Measurements from ENCODE around the gene ATL1. TPM values are rescaled to one million over a fixed set of nuclear protein-coding genes. Genes with fewer than 3 reads are reported as not detected.

The ATL1 gene
- total RNA-seq, 1 donor from 2014 or later = 5.2 TPM

GRCh38 chr14:50670866-50671256 is 110.9 kb downstream of the ATL1 start:
- Histone ChIP-seq H3K9me3 (ENCODE audit: control insufficient read depth in 3 of 3, low read length in 3 of 3) (no peaks in the 10 kb centered on the region), H3K27ac (ENCODE audit: low read depth, low read length) (no peak overlapping the region), H3K4me1 (ENCODE audit: control insufficient read depth in 3 of 3, insufficient read depth in 3 of 3, low read length in 3 of 3) (peaks cover 2 to 8% (median 8%) of the 10 kb centered on the region in 3 donors), H3K9ac (ENCODE audit: low read depth in 1 of 3, low read length in 3 of 3) (no peak overlapping the region), H3K27me3 (ENCODE audit: control insufficient read depth in 3 of 3, insufficient read depth in 3 of 3, low read length in 3 of 3) (no peaks in the 10 kb centered on the region), H3K36me3 (ENCODE audit: control insufficient read depth in 3 of 3, insufficient read depth in 3 of 3, low read length in 3 of 3) (no peaks in the 10 kb centered on the region), H3K4me3 (ENCODE audit: low read length in 3 of 3) (no peak overlapping the region)

GRCh38 chr14:50675597-50675996 is 115.7 kb downstream of the ATL1 start:
- H3K27me3 ChIP-seq (ENCODE audit: control insufficient read depth in 3 of 3, insufficient read depth in 3 of 3, low read length in 3 of 3) = no peaks in the 10 kb centered on the region
- no peaks in the 10 kb centered on the region for H3K36me3 ChIP-seq (ENCODE audit: control insufficient read depth in 3 of 3, insufficient read depth in 3 of 3, low read length in 3 of 3)
- no peaks in the 10 kb centered on the region for H3K9me3 ChIP-seq (ENCODE audit: control insufficient read depth in 3 of 3, low read length in 3 of 3)
- no peak overlapping the region for H3K27ac ChIP-seq (ENCODE audit: low read depth, low read length)
- no peak overlapping the region for H3K4me3 ChIP-seq (ENCODE audit: low read length in 3 of 3)
- H3K9ac ChIP-seq (ENCODE audit: low read depth in 1 of 3, low read length in 3 of 3) = no peak overlapping the region
- peaks cover 0 to 3% (median 0%) of the 10 kb centered on the region in 3 donors for H3K4me1 ChIP-seq (ENCODE audit: control insufficient read depth in 3 of 3, insufficient read depth in 3 of 3, low read length in 3 of 3)

GRCh38 chr14:50676814-50677516 is 117.0 kb downstream of the ATL1 start:
- Histone ChIP-seq H3K9ac (ENCODE audit: low read depth in 1 of 3, low read length in 3 of 3) (no peak overlapping the region), H3K27me3 (ENCODE audit: control insufficient read depth in 3 of 3, insufficient read depth in 3 of 3, low read length in 3 of 3) (no peaks in the 10 kb centered on the region), H3K27ac (ENCODE audit: low read depth, low read length) (peak overlapping the region; percentile 47), H3K4me1 (ENCODE audit: control insufficient read depth in 3 of 3, insufficient read depth in 3 of 3, low read length in 3 of 3) (peaks cover 0 to 3% (median 0%) of the 10 kb centered on the region in 3 donors), H3K4me3 (ENCODE audit: low read length in 3 of 3) (no peak overlapping the region), H3K9me3 (ENCODE audit: control insufficient read depth in 3 of 3, low read length in 3 of 3) (no peaks in the 10 kb centered on the region), H3K36me3 (ENCODE audit: control insufficient read depth in 3 of 3, insufficient read depth in 3 of 3, low read length in 3 of 3) (no peaks in the 10 kb centered on the region)

DNA sequence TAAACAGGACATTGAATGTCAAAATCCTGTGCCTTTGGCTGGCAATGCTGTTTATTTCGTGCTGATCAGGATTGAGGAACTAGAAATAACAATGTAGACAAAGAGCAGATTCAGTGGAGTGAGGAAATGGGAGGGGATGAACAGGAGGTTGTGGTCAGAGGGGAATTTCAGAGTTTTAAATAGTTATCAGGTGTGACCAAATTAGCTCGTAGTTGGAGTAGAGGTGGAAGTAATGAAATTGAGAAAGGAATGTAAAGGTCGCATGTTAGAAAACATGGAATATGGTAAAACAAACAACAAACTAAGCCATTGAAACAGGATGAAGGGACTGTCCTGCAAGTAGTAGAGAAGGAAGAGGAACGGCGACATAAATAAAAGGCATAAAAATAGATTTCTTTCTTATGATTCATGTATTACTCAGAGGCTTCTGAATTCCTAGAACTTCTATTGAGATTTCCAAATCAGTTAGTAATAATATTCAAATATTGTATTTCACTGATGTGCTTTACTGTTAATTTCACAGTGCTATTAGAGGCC is 117.7 kb downstream of the ATL1 start:
- no peak overlapping the region for H3K9ac ChIP-seq (ENCODE audit: low read depth in 1 of 3, low read length in 3 of 3)
- peaks cover 0 to 3% (median 0%) of the 10 kb centered on the region in 3 donors for H3K4me1 ChIP-seq (ENCODE audit: control insufficient read depth in 3 of 3, insufficient read depth in 3 of 3, low read length in 3 of 3)
- no peak overlapping the region for H3K4me3 ChIP-seq (ENCODE audit: low read length in 3 of 3)
- no peaks in the 10 kb centered on the region for H3K36me3 ChIP-seq (ENCODE audit: control insufficient read depth in 3 of 3, insufficient read depth in 3 of 3, low read length in 3 of 3)
- H3K27ac ChIP-seq (ENCODE audit: low read depth, low read length) = peak overlapping the region; percentile 47
- no peaks in the 10 kb centered on the region for H3K27me3 ChIP-seq (ENCODE audit: control insufficient read depth in 3 of 3, insufficient read depth in 3 of 3, low read length in 3 of 3)
- H3K9me3 ChIP-seq (ENCODE audit: control insufficient read depth in 3 of 3, low read length in 3 of 3) = no peaks in the 10 kb centered on the region

DNA sequence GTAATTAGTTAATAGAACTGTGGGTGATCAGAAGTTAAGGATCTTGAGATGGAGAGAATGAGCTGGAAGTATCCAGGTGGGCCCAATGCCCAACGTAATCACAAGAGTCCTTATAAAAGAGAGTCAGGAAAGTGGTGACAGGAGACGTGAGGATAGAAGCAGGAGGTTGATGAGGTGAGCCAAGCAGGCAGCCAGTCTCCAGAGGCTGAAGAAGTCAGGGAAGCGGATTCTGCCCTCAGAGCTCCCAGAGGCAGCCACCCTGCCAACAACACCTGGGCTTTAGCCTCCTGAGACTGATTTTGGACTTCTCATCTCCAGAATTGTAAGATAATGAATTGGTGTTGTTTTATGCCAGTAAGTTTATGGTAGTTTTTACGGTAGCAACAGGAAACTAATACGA is 118.2 kb downstream of the ATL1 start:
- H3K27me3 ChIP-seq (ENCODE audit: control insufficient read depth in 3 of 3, insufficient read depth in 3 of 3, low read length in 3 of 3) = no peaks in the 10 kb centered on the region
- H3K27ac ChIP-seq (ENCODE audit: low read depth, low read length) = no peak overlapping the region
- no peak overlapping the region for H3K9ac ChIP-seq (ENCODE audit: low read depth in 1 of 3, low read length in 3 of 3)
- no peak overlapping the region for H3K4me3 ChIP-seq (ENCODE audit: low read length in 3 of 3)
- no peaks in the 10 kb centered on the region for H3K36me3 ChIP-seq (ENCODE audit: control insufficient read depth in 3 of 3, insufficient read depth in 3 of 3, low read length in 3 of 3)
- peaks cover 0 to 3% (median 0%) of the 10 kb centered on the region in 3 donors for H3K4me1 ChIP-seq (ENCODE audit: control insufficient read depth in 3 of 3, insufficient read depth in 3 of 3, low read length in 3 of 3)
- no peaks in the 10 kb centered on the region for H3K9me3 ChIP-seq (ENCODE audit: control insufficient read depth in 3 of 3, low read length in 3 of 3)

DNA sequence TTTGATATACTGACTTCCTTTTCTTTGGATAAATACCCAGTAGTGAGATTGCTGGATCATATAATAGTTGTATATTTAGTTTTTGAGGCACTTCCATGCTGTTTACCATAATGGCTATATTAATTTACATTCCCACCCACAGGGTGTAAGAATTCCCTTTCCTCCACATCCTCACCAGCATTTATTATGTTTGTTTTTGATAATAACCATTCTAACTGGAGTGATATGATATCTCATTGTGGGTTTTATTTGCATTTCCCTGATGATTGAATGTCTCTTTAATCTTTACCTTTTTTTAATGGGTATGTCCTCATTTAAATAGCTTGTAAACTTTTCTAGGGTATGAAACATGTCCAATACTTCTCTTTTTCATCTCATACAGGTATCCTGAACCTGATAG is 119.7 kb downstream of the ATL1 start:
- H3K36me3 ChIP-seq (ENCODE audit: control insufficient read depth in 3 of 3, insufficient read depth in 3 of 3, low read length in 3 of 3) = no peaks in the 10 kb centered on the region
- no peaks in the 10 kb centered on the region for H3K9me3 ChIP-seq (ENCODE audit: control insufficient read depth in 3 of 3, low read length in 3 of 3)
- no peaks in the 10 kb centered on the region for H3K27me3 ChIP-seq (ENCODE audit: control insufficient read depth in 3 of 3, insufficient read depth in 3 of 3, low read length in 3 of 3)
- H3K9ac ChIP-seq (ENCODE audit: low read depth in 1 of 3, low read length in 3 of 3) = no peak overlapping the region
- no peak overlapping the region for H3K27ac ChIP-seq (ENCODE audit: low read depth, low read length)
- H3K4me3 ChIP-seq (ENCODE audit: low read length in 3 of 3) = no peak overlapping the region
- H3K4me1 ChIP-seq (ENCODE audit: control insufficient read depth in 3 of 3, insufficient read depth in 3 of 3, low read length in 3 of 3) = peaks cover 0 to 3% (median 0%) of the 10 kb centered on the region in 3 donors

Small RNAs within 50 kb of the gene (small RNA-seq; reads per million reads assigned to genes)
- gene RN7SL452P (not detected), gene SNRPGP1 (not detected)

Other genes starting within 250 kb of the ATL1 start
- gene L2HGDH, start 247.9 kb upstream of the ATL1 start, total RNA-seq = 8.4 TPM
- 4.7 TPM for gene DMAC2L, start 247.8 kb upstream of the ATL1 start, total RNA-seq
- gene CDKL1, start 163.3 kb upstream of the ATL1 start, total RNA-seq = 8.4 TPM
- 27.1 TPM for gene MAP4K5, start 27.6 kb upstream of the ATL1 start, total RNA-seq
- gene SAV1, start 108.2 kb downstream of the ATL1 start, total RNA-seq = 16.7 TPM

Measured in skeletal muscle tissue (tissue), 5 donors.